T-helper 1 cell treated with Interleukin-12 subunit alpha and Interleukin-12 subunit beta and Interleukin-4 antibody, amounts not matched to agents 30 ng/mL and 1 ng/mL, for 36 hours (primary cell): ENCODE data around the gene MDGA2. TPM values are rescaled to one million over a fixed set of nuclear protein-coding genes. Genes with fewer than 3 reads are reported as not detected.

ENCODE experiments used
- intact Hi-C: fragments of 100-400 bp; cut with micrococcal nuclease; formaldehyde crosslinking; loops from one replicate; pipeline ENCODE4 v1.15.1; 2024
- total RNA-seq: library from RNA; stranded (reverse); gene quantifications from 2 replicates; pipeline ENCODE4 v1.2.3, GENCODE V29; 2022

MDGA2 gene
- total RNA-seq = not detected in 2 replicates

DNA sequence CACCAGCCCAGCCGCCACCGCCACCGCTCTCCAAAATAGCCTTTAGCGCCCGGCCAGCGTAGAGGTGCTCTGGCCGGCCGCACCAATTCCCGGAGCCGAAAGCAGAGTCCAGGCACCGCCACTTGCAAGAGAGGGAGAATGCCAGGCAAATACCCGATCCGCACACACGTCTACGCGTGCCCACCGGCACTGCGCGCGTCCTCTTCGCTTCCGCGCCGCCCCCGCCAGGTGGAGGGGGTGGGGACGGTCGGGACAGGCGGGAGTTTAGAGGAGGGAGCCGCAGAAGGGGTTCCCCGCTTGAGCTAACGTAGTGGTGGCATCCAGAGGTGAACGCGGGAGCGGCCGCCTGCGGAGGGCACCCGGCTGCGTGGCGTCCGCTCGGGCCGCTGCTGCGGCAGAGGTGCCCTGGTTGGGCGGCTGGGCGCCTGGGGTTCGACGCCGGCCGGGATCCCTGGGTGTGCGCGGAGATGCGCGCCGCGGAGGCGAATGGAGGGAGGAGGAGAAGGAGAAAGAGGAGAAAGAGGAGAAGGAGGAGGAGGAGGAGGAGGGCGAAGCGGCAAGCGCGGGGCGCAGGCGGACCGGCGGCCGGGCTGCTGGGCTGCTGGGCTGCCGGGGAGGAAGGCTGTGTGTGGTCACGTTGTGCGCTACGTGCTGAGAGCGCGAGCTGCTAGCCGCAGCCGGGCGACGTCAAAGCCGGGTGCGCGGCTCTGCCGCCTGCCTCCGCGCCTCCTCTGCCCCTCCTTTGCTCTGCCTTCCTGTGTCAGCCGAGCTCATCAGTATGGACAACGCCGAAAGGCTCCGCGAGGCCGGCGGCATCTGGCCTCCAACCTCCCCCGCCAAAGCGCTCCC lies at the start of gene MDGA2:
MDGA2 (minus strand) TSS at position 140 of the 849 bp plus-strand sequence.
- intact Hi-C loops = no loop called here

DNA sequence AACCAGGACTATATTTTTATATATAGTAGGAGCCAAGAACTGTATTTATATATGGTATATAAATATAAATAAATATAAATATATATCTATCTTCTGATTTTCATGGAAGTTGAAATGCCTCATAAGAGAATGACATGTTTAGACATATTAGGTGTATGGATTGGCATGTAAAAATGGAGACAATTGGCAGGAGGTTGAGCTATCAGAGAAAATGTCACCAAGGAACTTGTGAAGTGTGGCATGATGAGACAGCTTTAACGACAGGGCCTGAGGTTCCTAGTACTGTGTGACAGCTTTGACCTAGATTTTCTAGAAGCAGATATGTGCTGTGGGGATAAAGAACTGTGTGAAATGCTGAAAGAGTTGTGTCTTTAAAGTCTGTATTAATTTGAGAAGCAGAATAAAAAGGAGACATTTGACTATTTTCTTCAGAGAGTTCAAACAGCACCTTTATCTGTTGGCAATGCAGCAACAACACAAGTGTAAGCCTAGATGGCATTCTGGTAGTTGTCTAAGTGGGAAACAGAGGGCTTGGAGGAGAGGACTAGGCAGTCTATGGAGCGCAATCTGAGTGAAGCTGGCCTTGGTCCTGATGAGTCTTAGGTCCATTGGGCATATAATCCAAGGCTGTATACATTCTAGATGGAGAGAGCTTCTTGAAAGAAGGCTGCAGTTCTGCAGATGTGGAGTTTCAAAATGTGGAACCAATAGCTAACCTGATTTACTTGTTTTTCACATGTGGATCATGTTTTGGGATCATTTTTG lies 47.7 kb upstream of the MDGA2 start:
- intact Hi-C loops = no loop called here

DNA sequence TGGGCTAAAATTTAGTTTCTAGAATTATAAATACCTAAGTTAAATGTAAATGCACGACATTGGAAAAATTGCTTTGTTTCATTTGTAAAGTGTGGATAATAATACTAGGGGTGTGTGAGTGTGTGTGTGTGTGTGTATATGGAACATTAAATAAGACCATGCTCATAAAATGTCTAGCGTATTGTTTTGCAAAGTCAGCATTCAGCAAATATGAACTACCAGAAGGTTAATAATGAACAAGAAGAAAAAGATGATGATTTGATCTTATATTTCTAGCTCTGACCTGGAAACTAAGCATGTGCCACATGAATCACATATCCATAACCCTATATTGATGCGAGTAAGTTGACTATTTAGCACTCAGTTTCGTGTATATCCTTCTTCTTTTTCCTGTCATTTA lies 44.9 kb upstream of the MDGA2 start:
- intact Hi-C loops = no loop called here

DNA sequence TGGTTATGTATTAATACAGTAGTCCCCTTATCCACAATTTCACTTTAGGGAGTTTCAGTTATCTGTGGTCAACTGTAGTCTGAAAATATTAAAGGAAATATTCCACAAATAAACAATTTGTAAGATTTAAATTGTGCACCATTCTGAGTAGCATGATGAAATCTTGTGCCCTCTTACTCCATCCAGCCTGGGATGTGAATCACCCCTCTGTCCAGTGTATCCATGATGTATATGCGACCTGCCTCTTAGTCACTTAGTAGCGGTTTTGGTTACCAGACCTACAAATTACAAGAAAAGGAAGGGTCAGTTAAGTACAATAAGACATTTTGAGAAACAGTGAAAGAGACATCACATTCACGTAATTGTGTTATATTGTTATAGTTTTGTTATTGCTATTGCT lies 39.9 kb upstream of the MDGA2 start:
- intact Hi-C loops = no loop called here

DNA sequence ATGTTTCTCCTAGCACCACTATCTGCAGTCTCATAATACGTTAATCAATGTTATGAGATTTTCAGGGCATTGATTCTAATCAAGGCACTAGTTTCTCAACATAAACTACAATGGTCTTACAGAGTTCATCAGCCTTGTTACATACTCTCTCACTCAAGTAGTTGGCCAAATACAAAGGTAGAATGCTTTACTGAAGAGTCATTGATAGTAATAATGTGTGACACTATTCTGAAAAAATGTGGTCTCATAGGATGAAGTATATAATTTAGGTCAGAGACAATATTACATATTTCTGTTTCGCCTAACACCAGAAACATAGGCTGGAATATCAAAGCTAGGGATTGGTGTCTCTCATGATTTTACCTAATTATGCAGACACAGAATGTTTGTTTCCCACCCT lies 35.2 kb upstream of the MDGA2 start:
- intact Hi-C loops = no loop called here

DNA sequence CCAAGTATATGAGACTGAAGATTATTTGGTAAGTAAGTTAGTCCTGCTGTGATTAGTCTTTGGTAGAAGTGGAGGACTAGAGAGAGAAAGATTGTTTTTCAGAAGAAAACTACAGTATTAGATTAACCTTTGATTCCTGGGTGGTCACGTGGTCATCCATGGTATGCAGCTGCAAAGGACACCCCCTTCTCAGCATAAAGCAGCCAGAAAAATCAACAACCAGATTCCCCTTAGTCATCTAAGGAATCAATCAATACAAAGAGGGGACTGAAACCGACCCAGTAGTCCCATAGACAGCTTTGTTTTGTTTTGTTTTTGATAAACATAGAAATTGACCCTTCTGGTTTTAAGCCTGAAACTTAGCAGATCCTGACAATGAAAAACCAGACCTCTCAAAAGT lies 30.3 kb upstream of the MDGA2 start:
- intact Hi-C loops = no loop called here

DNA sequence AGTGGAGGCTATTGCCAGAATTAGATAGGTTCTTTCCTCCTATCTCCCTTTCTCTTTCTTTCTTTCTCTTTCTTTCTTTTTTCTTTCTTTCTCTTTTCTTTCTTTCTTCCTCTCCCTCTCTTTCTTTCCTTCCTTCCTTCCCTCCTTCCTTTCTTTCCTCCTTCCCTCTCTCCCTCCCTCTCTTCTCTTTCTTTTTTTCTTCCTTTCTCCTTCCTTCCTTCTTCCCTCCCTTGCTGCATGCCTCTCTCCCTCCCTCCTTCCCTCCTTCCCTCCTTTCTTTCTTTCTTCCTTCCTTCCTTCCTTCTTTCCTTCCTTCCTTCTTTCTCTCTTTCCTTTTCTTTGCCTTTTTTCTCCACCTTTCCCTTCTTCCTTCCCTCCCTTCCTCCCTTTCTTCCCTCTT lies 16.4 kb upstream of the MDGA2 start:
- intact Hi-C loops = no loop called here

DNA sequence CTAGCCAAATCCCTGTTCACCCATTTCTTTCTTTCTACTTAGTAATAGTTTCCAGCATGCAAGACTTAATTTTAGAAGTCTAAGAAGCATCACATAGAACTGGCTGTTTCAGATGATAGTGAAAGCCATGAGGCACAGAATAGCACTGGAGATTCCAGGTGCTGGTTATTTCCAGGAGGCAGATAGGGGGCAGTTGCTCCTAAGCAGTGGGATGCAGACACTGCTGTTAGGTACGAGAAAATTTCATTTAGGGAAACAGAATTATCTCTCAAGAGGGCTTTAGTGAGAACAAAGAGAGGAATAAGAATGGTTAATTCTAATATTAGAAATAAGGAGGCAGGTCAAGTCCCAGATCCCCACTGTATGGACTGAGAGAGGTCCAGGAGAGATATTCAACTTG lies 3.6 kb upstream of the MDGA2 start:
- intact Hi-C loops = no loop called here

DNA sequence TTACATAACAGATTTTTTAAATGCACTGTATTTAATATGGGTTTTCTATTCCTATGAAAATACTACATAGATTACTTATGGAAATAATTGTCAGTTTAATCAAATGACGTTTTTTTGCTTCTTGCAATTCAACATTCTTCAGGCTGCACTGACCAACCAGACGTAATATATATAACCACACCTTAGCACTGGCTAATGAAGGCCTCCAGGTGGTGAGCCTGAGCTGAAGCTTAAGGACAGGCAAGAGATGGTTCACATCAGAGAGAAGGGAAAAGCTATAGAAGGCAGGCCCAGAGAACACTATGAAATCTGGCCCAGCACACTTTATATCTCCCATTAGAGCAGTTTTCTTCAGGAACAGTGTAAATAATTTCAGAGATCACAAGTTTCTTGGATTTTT lies 2.8 kb upstream of the MDGA2 start:
- intact Hi-C loops = no loop called here

DNA sequence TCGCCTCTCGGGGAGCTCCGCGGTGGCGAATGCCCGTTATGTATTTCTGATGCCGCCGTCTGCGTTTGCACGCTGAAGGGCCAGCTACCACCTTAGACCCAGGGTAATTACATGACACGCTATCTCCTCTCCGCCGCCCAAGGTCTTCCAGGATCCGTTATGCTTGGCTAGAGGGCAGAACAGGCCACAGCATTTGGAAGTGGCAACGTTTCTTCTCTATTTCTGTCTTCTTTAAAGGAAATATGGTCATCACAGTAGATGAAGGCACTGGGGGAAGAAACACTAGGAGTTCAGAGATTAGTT lies 861 bp upstream of the MDGA2 start:
- intact Hi-C loops = no loop called here

DNA sequence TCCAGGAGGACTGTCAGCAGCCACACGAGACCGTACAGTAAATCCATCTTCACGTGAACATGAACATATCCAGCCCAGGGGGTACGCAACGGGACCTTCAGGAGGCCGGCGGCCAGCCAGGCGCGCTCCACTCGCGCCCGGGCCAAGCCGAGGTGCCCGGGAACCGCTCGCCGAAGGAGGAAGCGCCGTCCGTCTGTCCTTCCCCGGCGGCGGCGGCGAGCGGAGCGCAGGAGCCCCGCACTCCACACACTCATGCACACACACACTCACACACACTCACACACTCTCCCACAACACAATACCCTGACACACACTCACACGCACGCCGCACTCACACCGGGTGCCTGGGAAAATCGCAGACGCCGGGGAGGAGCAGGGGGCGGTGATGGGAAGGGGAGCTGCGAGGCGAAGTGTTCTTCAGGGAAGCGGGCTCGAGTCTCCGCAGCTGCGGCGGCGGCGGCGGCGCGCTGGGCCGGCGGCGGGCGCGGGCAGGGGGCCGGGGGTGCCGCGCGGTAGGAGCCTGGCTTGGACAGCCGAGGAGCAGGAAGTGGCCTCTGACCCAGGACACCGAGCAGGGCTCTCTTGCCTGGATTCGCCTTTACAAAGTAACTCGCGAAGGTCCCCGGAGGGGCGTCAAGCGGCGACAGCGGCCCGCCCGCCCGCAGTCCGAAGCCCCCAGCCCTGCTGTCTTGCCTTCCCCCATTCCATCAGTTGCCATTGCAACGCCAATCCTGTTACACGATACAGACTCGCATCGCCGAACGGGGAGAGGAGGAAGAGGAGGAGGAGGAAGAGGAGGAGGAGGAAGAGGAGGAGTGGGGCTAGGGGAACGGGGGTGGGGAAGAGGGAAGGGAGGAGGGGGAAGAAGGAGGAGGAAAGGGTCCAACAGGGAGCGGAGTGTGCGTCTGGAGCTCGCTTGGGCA lies 601 bp downstream of the MDGA2 start:
- intact Hi-C loops = no loop called here

DNA sequence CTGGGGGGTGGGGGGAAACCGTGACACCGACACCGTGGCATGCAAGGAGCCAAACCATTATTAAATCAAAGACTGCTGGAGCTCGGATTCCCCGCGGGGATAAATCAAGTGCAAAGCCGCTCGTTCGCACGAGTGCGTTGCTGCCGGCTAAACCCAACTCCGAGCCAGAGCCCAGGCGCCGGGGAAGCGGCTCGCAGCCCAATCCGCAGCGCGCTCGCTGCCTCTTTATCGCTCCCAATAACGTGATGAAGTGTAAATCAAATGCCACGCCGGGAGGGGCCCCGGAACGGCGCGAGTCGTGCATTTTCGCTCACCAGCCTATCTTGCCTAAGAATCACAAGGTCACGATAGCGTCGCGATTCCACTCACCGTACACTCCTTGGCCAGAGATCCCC lies 1.3 kb downstream of the MDGA2 start:
- intact Hi-C loops = no loop called here

DNA sequence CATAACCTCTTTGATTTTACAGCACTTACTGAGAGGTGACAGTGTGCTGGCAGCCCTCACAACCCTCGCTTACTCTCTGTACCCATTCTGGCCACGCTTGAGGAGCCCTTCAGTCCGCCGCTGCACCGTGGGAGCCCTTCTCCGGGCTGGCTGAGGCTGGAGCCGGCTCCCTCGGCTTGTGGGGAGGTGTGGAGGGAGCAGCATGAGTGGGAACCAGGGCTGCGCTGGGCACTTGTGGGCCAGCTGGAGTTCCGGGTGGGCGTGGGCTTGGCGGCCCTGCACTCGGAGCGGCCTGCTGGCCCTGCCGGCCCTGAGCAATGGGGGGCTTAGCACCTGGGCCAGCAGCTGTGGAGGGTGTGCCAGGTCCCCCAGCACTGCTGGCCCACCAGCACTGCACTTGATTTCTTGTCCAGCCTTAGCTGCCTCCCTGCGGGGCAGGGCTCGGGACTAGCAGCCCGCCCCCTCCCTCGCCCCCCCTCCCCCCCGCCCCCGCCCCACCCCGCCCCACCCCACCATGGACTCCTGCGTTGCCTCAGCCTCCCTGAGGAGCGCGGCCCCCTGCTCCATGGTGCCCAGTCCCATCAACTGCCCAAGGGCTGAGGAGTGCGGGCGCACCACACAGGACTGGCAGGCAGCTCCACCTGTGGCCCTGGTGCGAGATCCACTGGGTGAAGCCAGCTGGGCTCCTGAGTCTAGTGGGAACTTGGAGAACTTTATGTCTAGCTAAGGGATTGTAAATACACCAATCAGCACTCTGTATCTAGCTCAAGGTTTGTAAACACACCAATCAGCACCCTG lies 9.9 kb downstream of the MDGA2 start:
- intact Hi-C loops = no loop called here

DNA sequence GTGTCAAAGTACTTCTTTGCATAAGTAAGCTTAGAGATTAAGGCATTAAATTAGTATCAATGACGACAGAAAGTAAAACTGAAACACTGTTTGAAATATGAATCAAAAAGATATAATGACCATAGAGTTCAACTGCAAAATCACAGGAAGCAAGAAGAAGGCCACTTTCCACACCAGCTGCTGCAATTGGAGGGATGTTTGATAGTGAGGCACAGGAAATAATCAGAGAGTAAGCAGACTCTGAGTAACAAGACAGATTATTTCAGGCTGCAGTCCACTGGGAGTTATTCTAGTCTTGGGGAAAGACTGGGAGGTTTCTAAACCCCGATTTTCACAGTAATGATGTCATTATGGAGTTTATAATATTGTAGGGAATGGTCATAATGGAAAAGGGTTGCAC lies 12.9 kb downstream of the MDGA2 start:
- intact Hi-C loops = no loop called here

DNA sequence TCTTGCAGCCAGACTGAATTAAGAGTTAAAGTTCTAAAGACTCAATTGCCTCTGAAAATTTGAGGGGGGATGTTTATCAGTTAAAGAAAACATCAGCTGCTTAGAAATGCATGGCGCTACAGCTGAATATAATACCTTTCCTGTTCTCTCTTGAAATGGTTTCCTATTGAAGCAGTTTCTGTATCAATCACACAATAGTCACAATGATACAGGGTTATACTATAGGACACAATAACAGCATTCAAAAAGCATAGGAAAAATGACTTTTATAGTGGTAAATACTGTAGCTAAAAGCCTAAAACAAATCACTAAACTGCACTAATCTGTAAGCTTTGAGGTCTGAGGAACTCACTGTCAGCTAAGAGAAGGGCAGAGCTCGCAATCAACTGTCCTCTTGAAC lies 15.2 kb downstream of the MDGA2 start:
- intact Hi-C loops = no loop called here

DNA sequence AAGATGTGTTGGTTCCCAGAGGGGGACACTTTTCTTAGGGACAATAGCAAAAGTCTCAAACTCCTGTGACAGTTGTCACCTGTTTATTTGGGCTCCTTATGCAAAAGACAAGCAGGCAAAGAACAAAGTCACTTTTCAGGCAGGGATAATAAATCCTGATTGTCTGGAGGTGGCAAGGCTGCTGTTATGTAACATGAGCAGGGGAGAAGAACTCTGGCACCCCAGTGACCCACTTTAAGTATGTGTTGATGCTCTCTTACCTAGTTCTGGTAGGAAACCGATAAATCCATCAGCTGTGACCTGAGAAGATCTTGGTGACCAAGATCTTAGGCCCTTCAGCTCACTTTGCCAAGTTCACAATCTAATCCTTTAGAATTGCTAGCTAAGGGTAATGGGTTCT lies 17.4 kb downstream of the MDGA2 start:
- intact Hi-C loops = no loop called here

DNA sequence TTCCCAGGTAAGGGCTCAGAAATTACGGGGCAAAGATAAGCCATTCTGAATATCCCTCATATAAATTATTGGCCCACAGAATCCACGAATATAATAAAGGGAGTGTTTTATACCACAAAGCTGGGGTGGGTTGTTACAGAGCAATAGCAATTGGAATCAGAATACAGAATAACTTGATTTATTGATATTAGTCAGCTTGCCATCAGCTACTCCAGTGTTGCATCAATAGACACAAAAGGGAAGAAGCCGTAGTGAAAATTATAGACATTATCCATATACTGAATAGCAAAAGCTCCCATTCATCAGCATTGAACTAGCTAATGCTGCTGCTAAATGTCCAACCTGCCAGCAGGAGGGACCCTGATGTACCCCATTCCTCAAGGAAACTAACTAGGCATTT lies 18.3 kb downstream of the MDGA2 start:
- intact Hi-C loops = no loop called here

DNA sequence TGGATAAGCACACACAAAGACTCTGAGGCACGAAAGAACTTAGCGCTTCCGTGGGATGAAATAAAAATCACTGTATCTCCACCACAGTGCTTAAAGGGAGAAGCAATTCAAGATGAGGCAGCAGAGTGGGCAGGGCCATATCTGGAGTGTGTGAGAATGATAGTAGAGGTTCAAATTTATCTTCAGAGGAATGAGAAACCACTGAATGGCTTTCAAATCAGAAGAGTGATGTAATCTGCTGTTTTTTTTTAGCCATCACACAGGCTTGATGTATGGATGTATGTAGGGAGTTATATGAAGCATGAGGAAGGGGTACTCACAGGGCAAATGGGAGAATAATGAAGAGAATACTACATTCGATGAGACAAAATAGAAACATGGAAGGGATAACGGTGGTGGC lies 24.1 kb downstream of the MDGA2 start:
- intact Hi-C loops = no loop called here

DNA sequence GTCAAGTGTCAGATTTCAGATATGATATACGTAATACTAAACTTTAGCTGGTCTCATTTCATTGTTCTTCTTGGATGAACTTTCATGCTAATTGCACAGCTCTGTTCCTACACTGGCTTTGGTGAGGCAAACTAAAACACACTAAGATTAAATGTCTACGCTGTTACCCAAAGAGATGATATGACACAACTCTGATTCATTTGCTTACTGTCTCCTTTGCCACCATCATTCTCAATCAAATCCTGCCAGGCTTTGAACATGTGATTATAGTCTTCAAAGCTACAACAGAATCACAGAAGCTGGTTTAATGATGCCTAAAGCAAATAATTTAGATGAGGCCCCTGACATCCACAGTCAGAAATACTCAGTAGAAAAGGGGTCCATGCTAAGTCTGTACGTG lies 37.7 kb downstream of the MDGA2 start:
- intact Hi-C loops = loop anchor here (10.0 kb wide), 1 partner anchor 387 kb away; no protein-coding TSS in a partner anchor

DNA sequence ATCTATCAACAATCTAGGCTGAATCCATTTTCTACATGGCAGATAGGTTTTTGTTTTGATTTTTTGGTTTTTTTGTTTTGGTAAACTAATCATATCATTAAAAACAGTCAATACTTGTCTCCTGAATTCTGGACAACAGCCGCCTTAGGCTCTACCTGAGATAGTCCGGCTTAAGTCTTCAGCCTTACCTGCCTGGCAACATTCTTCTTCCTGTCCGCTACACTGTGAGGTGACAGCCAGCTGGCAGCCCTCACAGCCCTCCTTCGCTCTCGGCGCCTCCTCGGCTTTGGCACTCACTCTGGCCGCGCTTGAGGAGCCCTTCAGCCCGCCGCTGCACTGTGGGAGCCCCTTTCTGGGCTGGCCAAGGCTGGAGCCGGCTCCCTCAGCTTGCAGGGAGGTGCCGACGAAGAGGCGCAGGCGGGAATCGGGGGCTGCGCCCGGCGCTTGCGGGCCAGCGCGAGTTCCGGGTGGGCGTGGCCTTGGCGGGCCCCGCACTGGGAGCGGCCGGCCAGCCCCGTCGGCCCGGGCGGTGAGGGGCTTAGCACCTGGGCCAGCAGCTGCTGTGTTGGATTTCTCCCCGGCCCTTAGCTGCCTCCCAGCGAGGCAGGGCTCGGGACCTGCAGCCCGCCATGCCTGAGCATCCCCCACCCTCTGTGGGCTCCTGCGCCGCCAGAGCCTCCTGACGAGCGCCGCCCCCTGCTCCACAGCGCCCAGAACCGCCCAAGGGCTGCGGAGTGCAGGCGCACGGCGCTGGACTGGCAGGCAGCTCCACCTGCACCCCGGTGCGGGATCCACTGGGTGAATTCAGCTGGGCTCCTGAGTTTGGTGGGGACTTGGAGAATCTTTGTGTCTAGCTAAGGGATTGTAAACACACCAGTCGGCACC lies 49.0 kb downstream of the MDGA2 start:
- intact Hi-C loops = no loop called here
